A549 (cell line): ENCODE measurements around the gene LBR. TPM values are rescaled to one million over a fixed set of nuclear protein-coding genes. Genes with fewer than 3 reads are reported as not detected.
A peak's percentile ranks its signal among the peaks of the same experiment; 100 is the strongest.

Source experiments
- ATAC-seq, 2 experiments: fragments of 200-7000 bp in 1 of 2; fragments of >200 bp in 1 of 2; cut with Nextera tagmentation in 1 of 2; cut with Tn5 transposase in 1 of 2; 3 replicates each; pipeline versions ENCODE4 v1.8.0 to v1.9.1; 2018 to 2020; ENCODE audit warnings: mild to moderate bottlenecking in 1 of 2, moderate library complexity in 1 of 2
- CTCF ChIA-PET: fragments of 300-600 bp; sonication (Branson Sonifier 250); formaldehyde crosslinking; extraction: SDS; loops from one replicate; lab custom pipeline; 2021; ENCODE audit warnings: antibody characterized with exemption, inconsistent platforms; lab: Yijun Ruan, JAX
- POLR2A ChIA-PET: fragments of 350-600 bp; formaldehyde crosslinking; extraction: SDS; loops from one replicate; lab custom pipeline; 2021; ENCODE audit warnings: antibody characterized with exemption, inconsistent platforms; lab: Yijun Ruan, JAX
- DNase-seq, 2 experiments: peaks; one replicate each; pipeline versions ENCODE4 v3.0.0 to v3.0.0-alpha.2; 2011 to 2016; ENCODE audit warnings: low read depth in 1 of 2, low spot score in 1 of 2
- FAIRE-seq: peaks from 2 replicates; lab custom pipeline; 2011; peaks lifted over from hg19 to GRCh38; lab: Jason Lieb, UNC
- H3K27ac ChIP-seq, 2 experiments: fragments of >200 bp; sonication (Bioruptor Twin); formaldehyde crosslinking; 3 replicates each; pipeline ENCODE4 v1.5.1; 2016 to 2017
- H3K4me1 ChIP-seq: fragments of >200 bp; sonication (Bioruptor Twin); formaldehyde crosslinking; 3 replicates; pipeline ENCODE4 v1.6.1; 2016
- H3K4me2 ChIP-seq: fragments of >200 bp; sonication (Bioruptor Twin); formaldehyde crosslinking; 3 replicates; pipeline ENCODE4 v1.6.1; 2016
- H3K4me3 ChIP-seq: fragments of >200 bp; sonication (Bioruptor Twin); formaldehyde crosslinking; 3 replicates; pipeline ENCODE4 v1.5.1; 2016
- H3K9me3 ChIP-seq: fragments of >200 bp; sonication (Bioruptor Twin); formaldehyde crosslinking; 3 replicates; pipeline ENCODE4 v1.6.1; 2016
- ATOH8 ChIP-seq: fragments of 250-450 bp; sonication (Bioruptor Pico); IDR thresholded peaks from 2 replicates; pipeline ENCODE4 v1.5.0; 2020; ENCODE audit warnings: low read depth, mild to moderate bottlenecking, moderate library complexity
- CBX8 ChIP-seq: fragments of 200-600 bp; sonication (generic); IDR thresholded peaks from 2 replicates; pipeline ENCODE4 v1.6.1; 2016
- CHD2 ChIP-seq: fragments of 150-350 bp; IDR thresholded peaks from 2 replicates; pipeline ENCODE4 v1.6.1; 2014; ENCODE audit warnings: low read length; ENCODE audit not compliant: partially characterized antibody
- CHD4 ChIP-seq: fragments of 200-600 bp; sonication (generic); IDR thresholded peaks from 2 replicates; pipeline ENCODE4 v1.6.1; 2016; ENCODE audit warnings: antibody characterized with exemption, mild to moderate bottlenecking, borderline replicate concordance
- EHMT2 ChIP-seq: fragments of 200-600 bp; sonication (generic); IDR thresholded peaks from 2 replicates; pipeline ENCODE4 v1.6.1; 2016; ENCODE audit warnings: antibody characterized with exemption, low read depth, mild to moderate bottlenecking, moderate library complexity
- ELK1 ChIP-seq: fragments of 150-350 bp; IDR thresholded peaks from 2 replicates; pipeline ENCODE4 v1.6.1; 2014; ENCODE audit warnings: low read depth, mild to moderate bottlenecking, low read length
- EP300 ChIP-seq, 2 experiments: fragments of >200 bp; sonication (Bioruptor Twin); formaldehyde crosslinking; IDR thresholded peaks; 2 replicates in 1 of 2; 3 replicates in 1 of 2; pipeline ENCODE4 v1.6.1; 2016 to 2017
- FOXS1 ChIP-seq: fragments of 250-450 bp; sonication (Bioruptor Pico); IDR thresholded peaks from 2 replicates; pipeline ENCODE4 v1.5.0; 2020; ENCODE audit warnings: mild to moderate bottlenecking, moderate library complexity
- HDAC2 ChIP-seq: fragments of 200-600 bp; sonication (generic); IDR thresholded peaks from 2 replicates; pipeline ENCODE4 v1.6.1; 2016
- HES2 ChIP-seq: fragments of >200 bp; sonication (Bioruptor Twin); formaldehyde crosslinking; IDR thresholded peaks from 2 replicates; pipeline ENCODE4 v1.6.1; 2016
- HEYL ChIP-seq: fragments of 250-450 bp; sonication (Bioruptor Pico); IDR thresholded peaks from 2 replicates; pipeline ENCODE4 v1.8.0; 2021; ENCODE audit warnings: mild to moderate bottlenecking, moderate library complexity
- JUNB ChIP-seq: fragments of >200 bp; sonication (Bioruptor Twin); formaldehyde crosslinking; IDR thresholded peaks from 2 replicates; pipeline ENCODE4 v1.6.1; 2016
- KDM1A ChIP-seq: fragments of 200-600 bp; sonication (generic); IDR thresholded peaks from 2 replicates; pipeline ENCODE4 v1.6.1; 2016; ENCODE audit warnings: low read depth, mild to moderate bottlenecking
- KDM5A ChIP-seq: fragments of 200-600 bp; sonication (generic); IDR thresholded peaks from 2 replicates; pipeline ENCODE4 v1.6.1; 2016; ENCODE audit warnings: antibody characterized with exemption, mild to moderate bottlenecking
- MAX ChIP-seq: IDR thresholded peaks from 2 replicates; pipeline ENCODE4 v1.6.1; 2012
- NFE2L2 ChIP-seq: fragments of 150-350 bp; conservative IDR thresholded peaks from 2 replicates; pipeline ENCODE4 v1.6.1; 2014; ENCODE audit warnings: low read length
- NR3C1 ChIP-seq: fragments of >200 bp; sonication (Bioruptor Twin); formaldehyde crosslinking; IDR thresholded peaks from 3 replicates; pipeline ENCODE4 v1.6.1; 2017
- PHF8 ChIP-seq: fragments of 200-600 bp; sonication (generic); IDR thresholded peaks from 2 replicates; pipeline ENCODE4 v1.6.1; 2016; ENCODE audit warnings: low read depth, mild to moderate bottlenecking, antibody characterized with exemption, moderate library complexity, borderline replicate concordance
- POLR2AphosphoS2 ChIP-seq: conservative IDR thresholded peaks from 2 replicates; pipeline ENCODE4 v1.6.1; 2012; ENCODE audit warnings: low read length, improper control_type of control experiment, inconsistent platforms
- RAD21 ChIP-seq, 2 experiments: fragments of >200 bp in 1 of 2; sonication (Bioruptor Twin) in 1 of 2; formaldehyde crosslinking in 1 of 2; IDR thresholded peaks in 1 of 2; conservative IDR thresholded peaks in 1 of 2; 2 replicates in 1 of 2; 3 replicates in 1 of 2; pipeline ENCODE4 v1.6.1; 2012 to 2018; ENCODE audit warnings: inconsistent platforms in 1 of 2
- RFX5 ChIP-seq: fragments of 450-650 bp; IDR thresholded peaks from 2 replicates; pipeline ENCODE4 v1.7.1; 2014; ENCODE audit warnings: antibody characterized with exemption, mild to moderate bottlenecking, moderate library complexity
- SMC3 ChIP-seq: fragments of >200 bp; sonication (Bioruptor Twin); formaldehyde crosslinking; IDR thresholded peaks from 3 replicates; pipeline ENCODE4 v1.6.1; 2018; ENCODE audit warnings: inconsistent platforms
- SREBF2 ChIP-seq: fragments of 450-650 bp; IDR thresholded peaks from 2 replicates; pipeline ENCODE4 v1.6.1; 2014; ENCODE audit warnings: mild to moderate bottlenecking, moderate library complexity
- TFCP2L1 ChIP-seq: fragments of 250-450 bp; sonication (Bioruptor Pico); IDR thresholded peaks from 2 replicates; pipeline ENCODE4 v1.5.0; 2021; ENCODE audit warnings: mild to moderate bottlenecking
- TP53 ChIP-seq: fragments of 250-450 bp; sonication (Bioruptor Pico); IDR thresholded peaks from 2 replicates; pipeline ENCODE4 v1.5.0; 2021; ENCODE audit warnings: mild to moderate bottlenecking, moderate library complexity
- ZSCAN20 ChIP-seq: fragments of 250-450 bp; sonication (Bioruptor Pico); IDR thresholded peaks from 2 replicates; pipeline ENCODE4 v1.8.0; 2022; ENCODE audit warnings: mild to moderate bottlenecking, moderate library complexity
- WGBS: methylation state at CpG from one replicate; pipeline ENCODE4 v1.1.6; 2017; ENCODE audit errors: missing lambda C conversion rate; 5-methylcytosine and 5-hydroxymethylcytosine counted together
- polyA plus RNA-seq, 4 experiments: library from polyadenylated mRNA; depleted of rRNA in 3 of 4; stranded (reverse); fragments of >200 nt; fragmentation: RNase III in 1 of 4; extraction: RNeasy Plus Mini Kit Qiagen cat#74134 plus additional on column Dnase treatment in 1 of 4; gene quantifications; 2 replicates in 3 of 4; 3 replicates in 1 of 4; pipeline ENCODE4 v1.2.3, GENCODE V29; 2011 to 2017
- TF ChIP-seq, protein P1 (sequence below): IDR thresholded peaks from 2 replicates; pipeline ENCODE4 v1.6.1; 2012

Gene LBR
- polyA plus RNA-seq, 2 of the 4 experiments (the other 2 are of a cell fraction), result 40.8 to 68.7 TPM

GRCh38 chr1:225445639-225446594 is 18.1 kb upstream of the LBR start:
- ChIA-PET CTCF (interaction anchor here (0.5 to 2.5 kb wide), 8 partner anchors 9 to 542 kb away, joined by 3 to 9 read pairs (median 3); no protein-coding TSS in a partner anchor), POLR2A (no interaction called here)
- H3K4me1 ChIP-seq, result peaks cover 44% of the 10 kb centered on the region
- no peak for DNase-seq
- no peak overlapping the region for H3K4me2 ChIP-seq
- no peak for ATAC-seq
- FAIRE-seq, result no peak
- no peak overlapping the region for H3K4me3 ChIP-seq
- TF ChIP-seq NR3C1 (no peak), ATOH8 (CRISPR knock-in tag) (no peak), POLR2AphosphoS2 (no peak), KDM5A (no peak), TP53 (no peak), SMC3 (no peak), MAX (no peak), CHD2 (no peak), HDAC2 (no peak), HEYL (CRISPR knock-in tag) (no peak), SREBF2 (no peak), KDM1A (no peak), RAD21 (conservative IDR thresholded peaks at IDR 0.05 in 1 of 2, IDR thresholded peaks at IDR 0.05 in 1 of 2) (no peak), ELK1 (no peak), EHMT2 (no peak)
- TF ChIP-seq, protein P1, sequence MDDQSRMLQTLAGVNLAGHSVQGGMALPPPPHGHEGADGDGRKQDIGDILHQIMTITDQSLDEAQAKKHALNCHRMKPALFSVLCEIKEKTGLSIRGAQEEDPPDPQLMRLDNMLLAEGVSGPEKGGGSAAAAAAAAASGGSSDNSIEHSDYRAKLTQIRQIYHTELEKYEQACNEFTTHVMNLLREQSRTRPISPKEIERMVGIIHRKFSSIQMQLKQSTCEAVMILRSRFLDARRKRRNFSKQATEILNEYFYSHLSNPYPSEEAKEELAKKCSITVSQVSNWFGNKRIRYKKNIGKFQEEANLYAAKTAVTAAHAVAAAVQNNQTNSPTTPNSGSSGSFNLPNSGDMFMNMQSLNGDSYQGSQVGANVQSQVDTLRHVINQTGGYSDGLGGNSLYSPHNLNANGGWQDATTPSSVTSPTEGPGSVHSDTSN, result no peak
- peak overlapping the region in 1 of 2 experiments; percentile 84; a peak in 4 of 6 replicates for H3K27ac ChIP-seq
- no peaks in the 10 kb centered on the region for H3K9me3 ChIP-seq
- 79% methylated on average over 9 of the region's 9 CpGs for WGBS

- ChIA-PET CTCF (interaction anchor here (0.8 to 1.2 kb wide), 4 partner anchors 18 to 124 kb away, joined by 3 to 4 read pairs (median 4); no protein-coding TSS in a partner anchor), POLR2A (no interaction called here)
- H3K9me3 ChIP-seq, result no peaks in the 10 kb centered on the region
- peak overlapping the region; percentile 29 to 77; a peak in 4 of 6 replicates for H3K27ac ChIP-seq
- TF ChIP-seq NFE2L2 (no peak), FOXS1 (no peak), RFX5 (no peak), TFCP2L1 (CRISPR knock-in tag) (no peak), SMC3 (no peak), CHD4 (no peak), PHF8 (no peak), KDM1A (no peak), SREBF2 (no peak), CHD2 (no peak), JUNB (no peak), ZSCAN20 (CRISPR knock-in tag) (no peak), HES2 (no peak), TP53 (no peak), CBX8 (no peak), ELK1 (no peak), HEYL (CRISPR knock-in tag) (no peak), EP300 (IDR thresholded peaks at IDR 0.05) (no peak)
- TF ChIP-seq, protein P1, result no peak
- peaks cover 37% of the 10 kb centered on the region for H3K4me1 ChIP-seq
- peak overlapping the region; percentile 39 for H3K4me2 ChIP-seq
- DNase-seq (no peak), ATAC-seq (no peak), FAIRE-seq (no peak)
- 82% methylated on average over 3 of the region's 3 CpGs for WGBS
- H3K4me3 ChIP-seq, result no peak overlapping the region
Observed at GRCh38 chr1:225442123-225442505, 14.3 kb upstream of the LBR start.
